ENCODE measurements around the gene NIN. TPM values are rescaled to one million over a fixed set of nuclear protein-coding genes. Genes with fewer than 3 reads are reported as not detected.

The NIN gene
- total RNA-seq, 6 experiments from 2014 or later: 43.7 to 66.3 (median 57.4) TPM

DNA sequence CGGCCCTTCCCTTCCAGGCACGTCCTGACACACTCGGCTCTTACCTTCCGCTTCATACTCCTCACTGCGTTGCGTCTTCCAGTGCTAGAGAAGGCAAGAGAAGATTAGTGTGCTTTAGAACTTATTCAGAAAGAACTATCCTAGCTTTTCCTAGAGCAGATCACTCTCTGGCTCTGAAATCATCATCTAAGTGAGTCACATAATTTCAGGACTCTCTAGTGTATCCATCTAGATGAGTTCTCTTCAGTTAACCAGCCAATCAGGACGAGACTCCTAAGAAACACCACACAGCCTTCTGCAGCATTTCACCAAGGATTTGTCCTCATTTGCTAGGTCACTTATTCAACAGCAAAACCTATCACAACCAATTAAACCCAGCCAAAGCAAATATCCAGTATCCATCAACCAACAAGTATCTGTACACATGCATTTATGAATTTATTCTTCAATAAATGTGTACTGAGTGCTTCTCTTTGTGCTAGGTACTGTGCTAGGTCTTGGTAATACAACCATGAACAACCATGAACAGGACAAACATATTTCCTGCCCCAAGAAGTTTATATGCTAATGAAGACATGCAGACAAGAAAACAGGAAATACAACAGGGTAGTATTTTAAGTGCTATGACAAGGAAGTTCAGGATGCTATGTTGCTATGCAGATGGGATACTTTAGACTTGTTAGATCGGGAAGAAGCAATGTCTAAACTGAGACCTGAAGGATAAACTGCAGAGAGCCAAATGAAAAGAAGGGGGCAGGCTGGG, 52.1 kb downstream of the NIN start:
- H3K36me3 Mint-ChIP-seq (ENCODE audit: low read depth): peaks cover 15% of the 10 kb centered on the region
- H3K27me3 Mint-ChIP-seq (ENCODE audit: insufficient read depth): no peaks in the 10 kb centered on the region; the same call in 1 of the 2 replicates
- peaks cover 44% of the 10 kb centered on the region for H3K4me1 Mint-ChIP-seq (ENCODE audit: low read depth)
- no peak overlapping the region for H3K4me3 Mint-ChIP-seq
- no peak for TF ChIP-seq CTCF (IDR thresholded peaks at IDR 0.05)
- DNase-seq: peak; percentile 53
- H3K9me3 Mint-ChIP-seq: no peaks in the 10 kb centered on the region
- peak overlapping the region; percentile 20 for H3K27ac Mint-ChIP-seq

DNA sequence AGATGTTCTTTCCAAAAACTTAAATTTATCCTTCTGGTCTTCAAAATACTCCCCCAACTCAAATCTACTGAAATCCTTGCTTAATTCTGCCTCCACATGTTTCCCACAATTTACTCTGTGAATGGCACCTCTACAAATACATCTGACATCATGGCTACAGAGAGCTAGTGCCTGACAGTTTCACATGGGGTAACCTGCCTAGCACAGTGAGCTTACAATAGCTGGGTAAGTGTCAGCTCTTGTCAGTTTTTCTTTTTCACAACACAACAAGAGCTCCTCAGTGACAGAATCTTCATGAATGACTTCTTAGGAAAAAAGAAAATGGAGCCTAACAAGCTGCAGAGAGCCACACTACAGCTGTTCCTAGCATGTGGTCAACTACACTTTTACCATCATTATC, 54.4 kb downstream of the NIN start:
- Mint-ChIP-seq H3K27ac (peak overlapping the region; percentile 76), H3K9me3 (no peaks in the 10 kb centered on the region), H3K4me1 (ENCODE audit: low read depth) (peaks cover 67% of the 10 kb centered on the region), H3K36me3 (ENCODE audit: low read depth) (peaks cover 27% of the 10 kb centered on the region), H3K4me3 (peak overlapping the region; percentile 67; the same call in 1 of the 2 replicates), H3K27me3 (ENCODE audit: insufficient read depth) (no peaks in the 10 kb centered on the region; the same call in 1 of the 2 replicates)
- TF ChIP-seq CTCF (IDR thresholded peaks at IDR 0.05): no peak
- DNase-seq: no peak

DNA sequence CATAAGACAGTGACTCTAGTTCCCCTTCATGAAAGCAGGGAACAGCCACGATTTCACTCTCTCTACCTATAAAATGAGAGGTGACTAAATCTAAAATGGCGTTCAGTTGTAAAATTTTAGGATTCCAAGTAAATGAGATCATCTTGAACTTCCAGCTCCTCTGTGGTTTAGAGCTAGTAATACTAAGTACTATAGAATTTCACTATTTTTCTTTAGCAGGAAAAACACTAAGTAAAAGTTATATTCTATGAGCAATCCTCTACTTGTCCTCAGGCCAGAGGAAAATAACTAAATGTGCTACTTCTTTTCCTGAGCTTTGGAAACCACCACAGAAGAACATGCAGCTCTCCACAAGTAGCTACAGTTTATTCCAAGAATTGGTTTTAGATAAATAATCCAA, 55.6 kb downstream of the NIN start:
- H3K4me3 Mint-ChIP-seq: peak overlapping the region; percentile 78
- H3K27me3 Mint-ChIP-seq (ENCODE audit: insufficient read depth): peaks cover under 1% of the 10 kb centered on the region; the same call in 1 of the 2 replicates

DNA sequence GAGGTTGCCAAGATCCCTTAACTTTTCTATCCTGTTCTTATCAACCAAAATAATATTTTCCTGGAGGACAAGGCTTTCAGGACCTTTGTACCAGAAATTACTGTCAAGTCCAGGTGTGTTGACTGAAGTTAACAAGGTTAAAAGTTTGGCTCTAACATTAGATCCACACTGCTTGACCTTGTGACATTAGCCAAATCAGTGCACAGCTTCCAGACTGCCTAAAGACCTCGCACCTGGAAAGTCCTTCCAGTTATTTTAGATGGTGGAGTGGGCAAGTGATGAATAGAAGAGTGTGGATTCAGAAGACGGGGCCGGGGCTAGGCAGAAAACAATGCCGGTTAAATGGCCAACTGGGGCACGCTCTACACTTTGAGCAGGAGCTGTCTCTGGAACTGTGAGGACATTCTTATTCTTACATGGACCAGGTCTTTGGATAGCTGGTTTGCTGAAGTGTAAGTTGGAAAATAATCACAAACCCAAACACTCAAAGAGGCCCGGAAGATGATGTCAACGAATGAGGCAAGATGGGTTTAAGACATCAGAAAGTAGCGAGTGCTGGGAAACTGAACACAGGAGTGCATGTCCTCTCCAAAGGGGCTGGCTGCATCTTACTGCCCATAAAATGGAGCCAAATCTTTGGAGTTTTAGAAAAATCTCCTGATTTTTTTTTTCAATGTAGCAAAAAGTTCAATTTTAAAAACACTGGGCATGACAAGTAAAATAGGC, 56.3 kb downstream of the NIN start:
- no peak for TF ChIP-seq CTCF (IDR thresholded peaks at IDR 0.05)
- Mint-ChIP-seq H3K36me3 (ENCODE audit: low read depth) (peaks cover 39% of the 10 kb centered on the region), H3K4me3 (peak overlapping the region; percentile 78), H3K4me1 (ENCODE audit: low read depth) (peaks cover 67% of the 10 kb centered on the region), H3K27ac (peak overlapping the region; percentile 95), H3K27me3 (ENCODE audit: insufficient read depth) (peaks cover 2% of the 10 kb centered on the region; the same call in 1 of the 2 replicates), H3K9me3 (no peaks in the 10 kb centered on the region)
- DNase-seq: no peak

More for the DNA sequence above, 55.6 kb downstream of the NIN start:
- peak; percentile 92 for DNase-seq
- peaks cover 67% of the 10 kb centered on the region for H3K4me1 Mint-ChIP-seq (ENCODE audit: low read depth)
- H3K36me3 Mint-ChIP-seq (ENCODE audit: low read depth): peaks cover 33% of the 10 kb centered on the region
- no peak for TF ChIP-seq CTCF (IDR thresholded peaks at IDR 0.05)
- no peaks in the 10 kb centered on the region for H3K9me3 Mint-ChIP-seq
- peak overlapping the region; percentile 95 for H3K27ac Mint-ChIP-seq

GRCh38 chr14:50773632-50774541, 57.1 kb downstream of the NIN start:
- H3K36me3 Mint-ChIP-seq (ENCODE audit: low read depth): peaks cover 40% of the 10 kb centered on the region
- H3K4me3 Mint-ChIP-seq: no peak overlapping the region
- H3K4me1 Mint-ChIP-seq (ENCODE audit: low read depth): peaks cover 65% of the 10 kb centered on the region
- no peak for DNase-seq
- H3K9me3 Mint-ChIP-seq: no peaks in the 10 kb centered on the region
- H3K27me3 Mint-ChIP-seq (ENCODE audit: insufficient read depth): peaks cover 2% of the 10 kb centered on the region; the same call in 1 of the 2 replicates
- H3K27ac Mint-ChIP-seq: peak overlapping the region; percentile 95
- peak; percentile 89 for TF ChIP-seq CTCF (IDR thresholded peaks at IDR 0.05)
